Lower leg skin (tissue), 3 donors: ENCODE data around the gene PROKR1.

Experiments
- POLR2A ChIP-seq, 2 donors: fragments of 450-650 bp; IDR thresholded peaks; one replicate each; pipeline ENCODE4 v1.6.1; 2016 to 2017; ENCODE audit warnings: antibody characterized with exemption in 2 of 2, mild to moderate bottlenecking in 1 of 2, moderate library complexity in 1 of 2
- TF ChIP-seq, protein P1 (sequence below), 3 donors: fragments of 450-650 bp; IDR thresholded peaks; one replicate each; pipeline ENCODE4 v1.5.1; 2016; ENCODE audit warnings: antibody characterized with exemption in 3 of 3, mild to moderate bottlenecking in 3 of 3, moderate library complexity in 2 of 3

GRCh38 chr2:68653034-68653433 lies 9.7 kb downstream of the PROKR1 start:
- TF ChIP-seq, protein P1, sequence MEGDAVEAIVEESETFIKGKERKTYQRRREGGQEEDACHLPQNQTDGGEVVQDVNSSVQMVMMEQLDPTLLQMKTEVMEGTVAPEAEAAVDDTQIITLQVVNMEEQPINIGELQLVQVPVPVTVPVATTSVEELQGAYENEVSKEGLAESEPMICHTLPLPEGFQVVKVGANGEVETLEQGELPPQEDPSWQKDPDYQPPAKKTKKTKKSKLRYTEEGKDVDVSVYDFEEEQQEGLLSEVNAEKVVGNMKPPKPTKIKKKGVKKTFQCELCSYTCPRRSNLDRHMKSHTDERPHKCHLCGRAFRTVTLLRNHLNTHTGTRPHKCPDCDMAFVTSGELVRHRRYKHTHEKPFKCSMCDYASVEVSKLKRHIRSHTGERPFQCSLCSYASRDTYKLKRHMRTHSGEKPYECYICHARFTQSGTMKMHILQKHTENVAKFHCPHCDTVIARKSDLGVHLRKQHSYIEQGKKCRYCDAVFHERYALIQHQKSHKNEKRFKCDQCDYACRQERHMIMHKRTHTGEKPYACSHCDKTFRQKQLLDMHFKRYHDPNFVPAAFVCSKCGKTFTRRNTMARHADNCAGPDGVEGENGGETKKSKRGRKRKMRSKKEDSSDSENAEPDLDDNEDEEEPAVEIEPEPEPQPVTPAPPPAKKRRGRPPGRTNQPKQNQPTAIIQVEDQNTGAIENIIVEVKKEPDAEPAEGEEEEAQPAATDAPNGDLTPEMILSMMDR (IDR thresholded peaks at IDR 0.05): no peak
- TF ChIP-seq POLR2A (IDR thresholded peaks at IDR 0.05): no peak
